PC-3 (cell line): ENCODE data around the gene SLC9A9. TPM values are rescaled to one million over a fixed set of nuclear protein-coding genes. Genes with fewer than 3 reads are reported as not detected.

Experiments
- ATAC-seq: fragments of 200-7000 bp; cut with Tn5 transposase; 2 replicates; pipeline ENCODE4 v1.9.1; 2020; ENCODE audit warnings: mild to moderate bottlenecking, moderate library complexity
- BruUV-seq: library from RNA; stranded (reverse); fragments of 400-500 nt; replicated peaks from 2 replicates; lab custom pipeline; 2021; lab: Mats Ljungman, UMichigan
- CTCF ChIA-PET: fragments of 300-600 bp; sonication (Branson Sonifier 250); formaldehyde crosslinking; loops from one replicate; lab custom pipeline; 2022; ENCODE audit warnings: antibody characterized with exemption; lab: Charles Lee
- POLR2A ChIA-PET: fragments of 300-600 bp; sonication (Branson Sonifier 250); formaldehyde crosslinking; loops from one replicate; lab custom pipeline; 2022; ENCODE audit warnings: antibody characterized with exemption; ENCODE audit not compliant: unreplicated experiment; lab: Charles Lee
- DNase-seq: peaks from one replicate; pipeline ENCODE4 v3.0.0-alpha.2; 2015
- H2AFZ ChIP-seq: fragments of 300-600 bp; sonication (generic); 2 replicates; pipeline ENCODE4 v1.6.0; 2016; ENCODE audit warnings: antibody characterized with exemption, low read length
- H3F3A ChIP-seq: fragments of 300-600 bp; sonication (generic); one replicate; pipeline ENCODE4 v1.6.0; 2017; ENCODE audit warnings: antibody characterized with exemption, low read length, control low read depth, mild to moderate bottlenecking; ENCODE audit not compliant: unreplicated experiment
- H3K27ac ChIP-seq: fragments of 300-600 bp; sonication (generic); 2 replicates; pipeline ENCODE4 v1.5.1; 2016; ENCODE audit warnings: mild to moderate bottlenecking, low read length
- H3K27me3 ChIP-seq: fragments of 300-600 bp; sonication (generic); 2 replicates; pipeline ENCODE4 v1.6.1; 2016; ENCODE audit warnings: low read length, mixed read lengths
- H3K36me3 ChIP-seq: fragments of 300-600 bp; sonication (generic); 2 replicates; pipeline ENCODE4 v1.6.1; 2016; ENCODE audit warnings: low read depth, mixed run types, low read length, mixed read lengths
- H3K4me1 ChIP-seq: fragments of 300-600 bp; sonication (generic); 2 replicates; pipeline ENCODE4 v1.5.1; 2016; ENCODE audit warnings: low read length; ENCODE audit not compliant: insufficient read depth
- H3K4me2 ChIP-seq: fragments of 300-600 bp; sonication (generic); 2 replicates; pipeline ENCODE4 v1.6.0; 2016; ENCODE audit warnings: low read length
- H3K4me3 ChIP-seq: fragments of 300-600 bp; sonication (generic); 2 replicates; pipeline ENCODE4 v1.5.1; 2016; ENCODE audit warnings: mild to moderate bottlenecking, low read length, mixed read lengths
- H3K79me2 ChIP-seq: fragments of 300-600 bp; sonication (generic); 2 replicates; pipeline ENCODE4 v1.6.1; 2017; ENCODE audit warnings: low read length, mixed read lengths
- H3K9ac ChIP-seq: fragments of 300-600 bp; sonication (generic); 2 replicates; pipeline ENCODE4 v1.6.0; 2016; ENCODE audit warnings: mild to moderate bottlenecking, low read length
- H3K9me2 ChIP-seq: fragments of 300-600 bp; sonication (generic); replicated peaks from 2 replicates; pipeline ENCODE4 v1.6.1; 2016; ENCODE audit warnings: mixed run types, low read length, mixed read lengths
- H3K9me3 ChIP-seq: fragments of 300-600 bp; sonication (generic); 2 replicates; pipeline ENCODE4 v1.6.1; 2016; ENCODE audit warnings: low read length, mixed read lengths
- H4K20me1 ChIP-seq: fragments of 300-600 bp; sonication (generic); 2 replicates; pipeline ENCODE4 v1.6.1; 2016; ENCODE audit warnings: low read length, mixed read lengths
- CTCF ChIP-seq: fragments of 300-600 bp; sonication (generic); conservative IDR thresholded peaks from 2 replicates; pipeline ENCODE4 v1.5.1; 2017; ENCODE audit warnings: antibody characterized with exemption, low read depth, mild to moderate bottlenecking, low read length
- EZH2 ChIP-seq: fragments of 300-600 bp; sonication (generic); IDR thresholded peaks from one replicate; pipeline ENCODE4 v1.6.1; 2017; ENCODE audit warnings: antibody characterized with exemption, mild to moderate bottlenecking, low read length; ENCODE audit not compliant: unreplicated experiment
- EZH2phosphoT487 ChIP-seq: fragments of 300-600 bp; sonication (generic); IDR thresholded peaks from 2 replicates; pipeline ENCODE4 v1.6.1; 2018; ENCODE audit warnings: mild to moderate bottlenecking, antibody characterized with exemption, low read length, borderline replicate concordance
- intact Hi-C: fragments of 100-400 bp; cut with micrococcal nuclease; formaldehyde crosslinking; loops from 2 replicates; pipeline ENCODE4 v1.9.0; 2023
- total RNA-seq: library from RNA; depleted of rRNA; stranded (reverse); fragments of >200 nt; gene quantifications from 2 replicates; pipeline ENCODE4 v1.2.3, GENCODE V29; 2014

The SLC9A9 gene
- total RNA-seq, 1 experiment from 2014 or later = 0.07 TPM

- no peaks in the 10 kb centered on the region for H3K79me2 ChIP-seq
- CTCF ChIA-PET = no interaction called here
- H3K27me3 ChIP-seq = no peaks in the 10 kb centered on the region
- POLR2A ChIA-PET = no interaction called here
- no peaks in the 10 kb centered on the region for H4K20me1 ChIP-seq
- H2AFZ ChIP-seq = no peak overlapping the region
- TF ChIP-seq EZH2 (no peak), CTCF (no peak), EZH2phosphoT487 (no peak)
- no peak overlapping the region for H3K4me2 ChIP-seq
- H3K9me3 ChIP-seq = no peaks in the 10 kb centered on the region
- no peak overlapping the region for H3K27ac ChIP-seq
- no peak overlapping the region for H3K4me3 ChIP-seq
- no TSS peak for BruUV-seq
- H3K4me1 ChIP-seq = no peaks in the 10 kb centered on the region
- ATAC-seq (no peak), DNase-seq (no peak)
- no peak overlapping the region for H3K9ac ChIP-seq
- intact Hi-C loops = no loop called here
- H3K9me2 ChIP-seq = no peaks in the 10 kb centered on the region
- no peaks in the 10 kb centered on the region for H3K36me3 ChIP-seq
- no peaks in the 10 kb centered on the region for H3F3A ChIP-seq
Observed at GRCh38 chr3:143479727-143480126, 368.5 kb downstream of the SLC9A9 start.

GRCh38 chr3:143478115-143478693 lies 370.1 kb downstream of the SLC9A9 start:
- H3K4me2 ChIP-seq = no peak overlapping the region
- no peaks in the 10 kb centered on the region for H3K9me2 ChIP-seq
- H3K79me2 ChIP-seq = no peaks in the 10 kb centered on the region
- ChIA-PET CTCF (no interaction called here), POLR2A (no interaction called here)
- H3K9me3 ChIP-seq = no peaks in the 10 kb centered on the region
- H3K9ac ChIP-seq = no peak overlapping the region
- H3K27me3 ChIP-seq = no peaks in the 10 kb centered on the region
- DNase-seq = no peak
- H3K4me3 ChIP-seq = no peak overlapping the region
- no peaks in the 10 kb centered on the region for H3K36me3 ChIP-seq
- TF ChIP-seq EZH2 (no peak), CTCF (no peak), EZH2phosphoT487 (no peak)
- intact Hi-C loops = no loop called here
- H4K20me1 ChIP-seq = no peaks in the 10 kb centered on the region
- H2AFZ ChIP-seq = no peak overlapping the region
- no peak overlapping the region for H3K27ac ChIP-seq
- no peaks in the 10 kb centered on the region for H3F3A ChIP-seq
- no peak for ATAC-seq
- BruUV-seq = no TSS peak
- no peaks in the 10 kb centered on the region for H3K4me1 ChIP-seq

GRCh38 chr3:143476965-143477640 lies 371.2 kb downstream of the SLC9A9 start:
- no peak overlapping the region for H3K9ac ChIP-seq
- no peaks in the 10 kb centered on the region for H3K79me2 ChIP-seq
- no peaks in the 10 kb centered on the region for H3K4me1 ChIP-seq
- H3F3A ChIP-seq = no peaks in the 10 kb centered on the region
- H3K9me3 ChIP-seq = no peaks in the 10 kb centered on the region
- no peak overlapping the region for H3K4me3 ChIP-seq
- no TSS peak for BruUV-seq
- no peaks in the 10 kb centered on the region for H3K36me3 ChIP-seq
- H3K9me2 ChIP-seq = no peaks in the 10 kb centered on the region
- H4K20me1 ChIP-seq = no peaks in the 10 kb centered on the region
- no peak overlapping the region for H3K4me2 ChIP-seq
- CTCF ChIA-PET = interaction anchor here (0.6 kb wide), 3 partner anchors 23 to 1316 kb away, joined by 3 to 6 read pairs (median 5); no protein-coding TSS in a partner anchor
- no peak for TF ChIP-seq EZH2
- TF ChIP-seq CTCF = no peak
- no peak for TF ChIP-seq EZH2phosphoT487
- H3K27me3 ChIP-seq = no peaks in the 10 kb centered on the region
- POLR2A ChIA-PET = no interaction called here
- H2AFZ ChIP-seq = no peak overlapping the region
- intact Hi-C loops = no loop called here
- ATAC-seq (no peak), DNase-seq (no peak)
- H3K27ac ChIP-seq = no peak overlapping the region
